Osteoblast (primary cell): Measurements from ENCODE around the gene EPC2. TPM values are rescaled to one million over a fixed set of nuclear protein-coding genes. Genes with fewer than 3 reads are reported as not detected.
"Not testable (repeated sequence)": the region's sequence is repeated elsewhere in the genome, so short reads cannot be mapped to it uniquely, and the experiment has no call there.

Source experiments
- DNase-seq: peaks from one replicate; pipeline ENCODE4 v3.0.0; 2011; ENCODE audit warnings: low spot score, mixed read lengths; ENCODE audit not compliant: insufficient read length; ENCODE audit errors: missing footprints
- H2AFZ ChIP-seq: 2 replicates; pipeline ENCODE4 v1.6.0; 2011; ENCODE audit warnings: mild to moderate bottlenecking, low read length
- H3K27ac ChIP-seq: 2 replicates; pipeline ENCODE4 v1.5.1; 2011; ENCODE audit warnings: mild to moderate bottlenecking, low read depth, low read length, moderate library complexity
- H3K27me3 ChIP-seq: 2 replicates; pipeline ENCODE4 v1.6.0; 2012; ENCODE audit warnings: mild to moderate bottlenecking, control low read depth, inconsistent platforms, low read length, moderate library complexity; ENCODE audit not compliant: insufficient read depth
- H3K36me3 ChIP-seq: 2 replicates; pipeline ENCODE4 v1.5.1; 2011; ENCODE audit warnings: mild to moderate bottlenecking, low read length, control low read depth, moderate library complexity; ENCODE audit not compliant: insufficient read depth
- H3K4me1 ChIP-seq: 2 replicates; pipeline ENCODE4 v1.5.1; 2011; ENCODE audit warnings: mild to moderate bottlenecking, low read length, control low read depth, moderate library complexity; ENCODE audit not compliant: insufficient read depth
- H3K4me2 ChIP-seq: 2 replicates; pipeline ENCODE4 v1.6.0; 2011; ENCODE audit warnings: mild to moderate bottlenecking, low read length; ENCODE audit not compliant: insufficient read depth
- H3K4me3 ChIP-seq: fragments of 200-600 bp; sonication (generic); 3 replicates; pipeline ENCODE4 v1.5.1; 2012; ENCODE audit warnings: mild to moderate bottlenecking, low read length, inconsistent platforms; ENCODE audit not compliant: insufficient read depth
- H3K79me2 ChIP-seq: 2 replicates; pipeline ENCODE4 v1.6.0; 2012; ENCODE audit warnings: mild to moderate bottlenecking, low read length, control low read depth, inconsistent platforms; ENCODE audit not compliant: insufficient read depth
- H3K9me3 ChIP-seq: 2 replicates; pipeline ENCODE4 v1.5.1; 2011; ENCODE audit warnings: low read depth, low read length, control low read depth
- H4K20me1 ChIP-seq: 2 replicates; pipeline ENCODE4 v1.6.0; 2012; ENCODE audit warnings: mild to moderate bottlenecking, low read length, control low read depth; ENCODE audit not compliant: insufficient read depth
- CTCF ChIP-seq: IDR thresholded peaks from 2 replicates; pipeline ENCODE4 v1.5.1; 2011; ENCODE audit warnings: mild to moderate bottlenecking, low read depth, low read length, moderate library complexity; ENCODE audit errors: extremely low read depth
- total RNA-seq: library from RNA; depleted of rRNA; stranded (reverse); fragments of >200 nt; gene quantifications from 2 replicates; pipeline ENCODE4 v1.2.3, GENCODE V29; 2012

EPC2 gene
- total RNA-seq, 1 donor, result 29.3 TPM

- H3K79me2 ChIP-seq, result peaks cover 48% of the 10 kb centered on the region
- H2AFZ ChIP-seq, result peak overlapping the region; percentile 99
- H3K4me2 ChIP-seq, result peak overlapping the region; percentile 97
- H3K27me3 ChIP-seq, result peaks cover 22% of the 10 kb centered on the region
- H3K27ac ChIP-seq, result peak overlapping the region; percentile 92
- peak; percentile 96 for DNase-seq
- H3K4me1 ChIP-seq, result peaks cover 11% of the 10 kb centered on the region
- peaks cover 43% of the 10 kb centered on the region for H4K20me1 ChIP-seq
- H3K4me3 ChIP-seq, result peak overlapping the region; percentile 97
- H3K36me3 ChIP-seq, result no peaks in the 10 kb centered on the region
- H3K9me3 ChIP-seq, result no peaks in the 10 kb centered on the region
- peak; percentile 16 for TF ChIP-seq CTCF
Observed at GRCh38 chr2:148644883-148645538, 460 bp downstream of the EPC2 start.

GRCh38 chr2:148645539-148646230 is 1.1 kb downstream of the EPC2 start:
- H3K4me1 ChIP-seq, result peaks cover 11% of the 10 kb centered on the region
- no peak for TF ChIP-seq CTCF
- H3K27ac ChIP-seq, result peak overlapping the region; percentile 92
- no peaks in the 10 kb centered on the region for H3K36me3 ChIP-seq
- H3K79me2 ChIP-seq, result peaks cover 54% of the 10 kb centered on the region
- peak overlapping the region; percentile 97 for H3K4me3 ChIP-seq
- peaks cover 22% of the 10 kb centered on the region for H3K27me3 ChIP-seq
- peaks cover 49% of the 10 kb centered on the region for H4K20me1 ChIP-seq
- H3K4me2 ChIP-seq, result peak overlapping the region; percentile 97
- peak overlapping the region; percentile 79 for H2AFZ ChIP-seq
- DNase-seq, result peak; percentile 62
- H3K9me3 ChIP-seq, result no peaks in the 10 kb centered on the region

GRCh38 chr2:148646231-148646559 is 1.6 kb downstream of the EPC2 start:
- Histone ChIP-seq H3K9me3 (no peaks in the 10 kb centered on the region), H3K4me3 (peak overlapping the region; percentile 97), H3K4me2 (peak overlapping the region; percentile 97), H3K36me3 (no peaks in the 10 kb centered on the region), H3K79me2 (peaks cover 59% of the 10 kb centered on the region), H3K27ac (peak overlapping the region; percentile 64), H3K4me1 (peaks cover 11% of the 10 kb centered on the region), H4K20me1 (peaks cover 55% of the 10 kb centered on the region), H3K27me3 (peaks cover 17% of the 10 kb centered on the region), H2AFZ (no peak overlapping the region)
- DNase-seq, result peak; percentile 89
- TF ChIP-seq CTCF, result no peak

- H3K27me3 ChIP-seq, DNase-seq, H3K4me2 ChIP-seq, H2AFZ ChIP-seq, H3K36me3 ChIP-seq, H3K27ac ChIP-seq, H3K9me3 ChIP-seq, H3K4me3 ChIP-seq: not testable (repeated sequence)
- peaks cover 70% of the 10 kb centered on the region for H4K20me1 ChIP-seq
- peaks cover 11% of the 10 kb centered on the region for H3K4me1 ChIP-seq
- peaks cover 75% of the 10 kb centered on the region for H3K79me2 ChIP-seq
Observed at GRCh38 chr2:148647711-148648110, 3.2 kb downstream of the EPC2 start.
